Measurements from ENCODE around the gene GABRA5. TPM values are rescaled to one million over a fixed set of nuclear protein-coding genes. Genes with fewer than 3 reads are reported as not detected.
A peak's percentile ranks its signal among the peaks of the same experiment; 100 is the strongest.

Gene GABRA5
- total RNA-seq, 1 experiment from 2014 or later: 2.3 TPM

GRCh38 chr15:26970712-26971210 lies 103.9 kb downstream of the GABRA5 start, which contains the start of gene GABRG3:
Gene GABRG3, plus strand, starts transcription at chr15:26971181.
- DNase-seq (ENCODE audit: low read depth): peak; percentile 34
- in situ Hi-C loops (cut with HindIII; ENCODE audit: low pct_unique_long_range_greater_than_20kb, low sequenced_read_pairs): no loop called here

- DNase-seq (ENCODE audit: low read depth): peak; percentile 6
- in situ Hi-C loops (cut with HindIII; ENCODE audit: low pct_unique_long_range_greater_than_20kb, low sequenced_read_pairs): no loop called here
Observed at GRCh38 chr15:26971271-26972018, 104.6 kb downstream of the GABRA5 start.

GRCh38 chr15:26972636-26973035 lies 105.8 kb downstream of the GABRA5 start:
- in situ Hi-C loops (cut with HindIII; ENCODE audit: low pct_unique_long_range_greater_than_20kb, low sequenced_read_pairs): no loop called here
- no peak for DNase-seq (ENCODE audit: low read depth)

GRCh38 chr15:26974120-26974780 lies 107.4 kb downstream of the GABRA5 start:
- DNase-seq (ENCODE audit: low read depth): peak; percentile 25
- in situ Hi-C loops (cut with HindIII; ENCODE audit: low pct_unique_long_range_greater_than_20kb, low sequenced_read_pairs): no loop called here

- no peak for DNase-seq (ENCODE audit: low read depth)
- in situ Hi-C loops (cut with HindIII; ENCODE audit: low pct_unique_long_range_greater_than_20kb, low sequenced_read_pairs): no loop called here
Observed at GRCh38 chr15:26981492-26981891, 114.6 kb downstream of the GABRA5 start.

- DNase-seq (ENCODE audit: low read depth): no peak
- in situ Hi-C loops (cut with HindIII; ENCODE audit: low pct_unique_long_range_greater_than_20kb, low sequenced_read_pairs): no loop called here
Observed at GRCh38 chr15:26983822-26984221, 117.0 kb downstream of the GABRA5 start.

GRCh38 chr15:26985050-26985449 lies 118.2 kb downstream of the GABRA5 start:
- no peak for DNase-seq (ENCODE audit: low read depth)
- in situ Hi-C loops (cut with HindIII; ENCODE audit: low pct_unique_long_range_greater_than_20kb, low sequenced_read_pairs): no loop called here

- DNase-seq (ENCODE audit: low read depth): no peak
- in situ Hi-C loops (cut with HindIII; ENCODE audit: low pct_unique_long_range_greater_than_20kb, low sequenced_read_pairs): no loop called here
Observed at GRCh38 chr15:26996250-26996649, 129.4 kb downstream of the GABRA5 start.

Other genes with a start within 250 kb of the GABRA5 start
- 1.3 and 5.3 TPM in 2 replicates for gene GABRB3, start 94.0 kb upstream of the GABRA5 start, total RNA-seq (2014; rRNA removed; shearing (Covaris generic); ENCODE audit: low replicate concordance)
- 0.10 TPM in 1 of 2 replicates, not detected in the other for gene GABRG3, start 104.1 kb downstream of the GABRA5 start, total RNA-seq (2014; rRNA removed; shearing (Covaris generic); ENCODE audit: low replicate concordance)

Data from Caki2 (cell line).